ENCODE measurements around the gene FRMPD4. TPM values are rescaled to one million over a fixed set of nuclear protein-coding genes. Genes with fewer than 3 reads are reported as not detected.

FRMPD4 gene
- total and polyA plus RNA-seq, 2 donors (not counting 3 experiments of a cell fraction or from before 2014, with no cell fraction given): not detected

DNA sequence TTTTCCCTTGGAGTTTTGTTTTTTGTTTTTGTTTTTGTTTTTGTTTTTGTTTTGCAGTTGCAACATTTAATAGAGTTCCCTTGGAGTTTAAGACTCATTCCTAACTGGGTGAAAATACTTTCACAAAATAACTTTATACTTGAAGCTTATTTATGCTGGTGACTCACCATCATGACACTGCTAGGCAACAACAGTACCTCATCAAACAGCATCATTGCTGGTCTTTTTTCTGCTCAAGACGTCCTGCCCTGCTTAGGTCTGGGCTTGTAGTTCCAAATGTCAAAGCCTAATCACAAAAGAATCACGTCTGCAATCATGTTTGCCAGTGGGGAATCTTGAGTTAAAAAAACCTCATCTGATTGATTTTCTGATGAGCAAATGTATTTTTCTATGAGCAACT is 547.3 kb downstream of the FRMPD4 start:
- intact Hi-C loops (cut with micrococcal nuclease) (no loop called here), dilution Hi-C loops (cut with MboI; ENCODE audit: extremely low pct_ligation_motif_present, low sequenced_read_pairs) (no loop called here)
- Histone ChIP-seq H3K27ac (ENCODE audit: insufficient read depth, low read depth, low read length) (no peak overlapping the region), H3K79me2 (ENCODE audit: control insufficient read depth, insufficient read depth, low read length) (no peaks in the 10 kb centered on the region), H2AFZ (ENCODE audit: low read depth, low read length) (no peak overlapping the region), H3K27me3 (ENCODE audit: control insufficient read depth in 2 of 2, insufficient read depth in 2 of 2, low read length in 2 of 2) (no peaks in the 10 kb centered on the region), H3K4me1 (ENCODE audit: control insufficient read depth, extremely low read depth, insufficient read depth, low read length) (no peaks in the 10 kb centered on the region), H3K4me3 (replicated peaks in 1 of 3; ENCODE audit: insufficient read depth in 1 of 3, low read depth in 1 of 3, low read length in 3 of 3) (no peak overlapping the region), H3K9me3 (replicated peaks; ENCODE audit: control insufficient read depth, insufficient read depth, low read length) (no peaks in the 10 kb centered on the region), H3K4me2 (ENCODE audit: insufficient read depth, low read length) (no peak overlapping the region), H3K9ac (replicated peaks; ENCODE audit: extremely low read depth, insufficient read depth, low read length) (no peak overlapping the region), H4K20me1 (replicated peaks; ENCODE audit: control insufficient read depth, extremely low read depth, insufficient read depth, low read length) (no peaks in the 10 kb centered on the region), H3K36me3 (ENCODE audit: control insufficient read depth in 2 of 2, extremely low read depth in 1 of 2, insufficient read depth in 2 of 2, low read length in 2 of 2) (no peaks in the 10 kb centered on the region), H3K9me1 (replicated peaks; ENCODE audit: control insufficient read depth, extremely low read depth, insufficient read depth, low read length) (no peaks in the 10 kb centered on the region)
- DNase-seq (ENCODE audit: low read depth, low spot score): no peak
- FAIRE-seq: no peak
- BruUV-seq (replicated peaks): no TSS peak
- POLR2A ChIA-PET: no interaction called here
- CTCF ChIA-PET: no interaction called here
- TF ChIP-seq JUN (IDR thresholded peaks at IDR 0.05; ENCODE audit: borderline replicate concordance, insufficient read depth, insufficient read length, low read depth) (no peak), POLR2AphosphoS5 (IDR thresholded peaks at IDR 0.05; ENCODE audit: insufficient read depth, low read depth, low read length) (no peak), MAX (IDR thresholded peaks at IDR 0.05; ENCODE audit: insufficient read depth, insufficient read length) (no peak), GATA2 (IDR thresholded peaks at IDR 0.05; ENCODE audit: insufficient read depth, insufficient read length, low read depth, low read length) (no peak), CTCF (IDR thresholded peaks at IDR 0.05; ENCODE audit: extremely low read depth in 1 of 2, insufficient read depth in 1 of 2, low read depth in 1 of 2, low read length in 2 of 2) (no peak), POLR2A (IDR thresholded peaks at IDR 0.05; ENCODE audit: low read depth, low read length) (no peak), EZH2 (IDR thresholded peaks at IDR 0.05; ENCODE audit: borderline replicate concordance, low read depth, low read length, severe bottlenecking) (no peak), FOS (IDR thresholded peaks at IDR 0.05; ENCODE audit: borderline replicate concordance, insufficient read depth, low read length) (no peak), MYC (IDR thresholded peaks at IDR 0.05; ENCODE audit: low read depth, low read length) (no peak)
